Astrocyte of the cerebellum (primary cell): Measurements from ENCODE around the gene B3GAT1.

Experiments used
- DNase-seq: peaks from one replicate; pipeline ENCODE4 v3.0.0-alpha.2; 2011; ENCODE audit warnings: low read depth
- H3K4me3 ChIP-seq: 2 replicates; pipeline ENCODE4 v1.5.1; 2011; ENCODE audit warnings: mild to moderate bottlenecking, low read depth, low read length, moderate library complexity
- CTCF ChIP-seq: IDR thresholded peaks from 2 replicates; pipeline ENCODE4 v1.5.1; 2012; ENCODE audit warnings: low read length, low read depth, moderate library complexity, mild to moderate bottlenecking; ENCODE audit errors: missing control alignments
- in situ Hi-C: cut with HindIII; loops from 2 replicates; pipeline ENCODE4 v1.10.0; 2017; ENCODE audit warnings: low sequenced_read_pairs

Gene B3GAT1

GRCh38 chr11:134393638-134394037 is 18.4 kb downstream of the B3GAT1 start:
- no peak for DNase-seq
- H3K4me3 ChIP-seq = no peak overlapping the region
- in situ Hi-C loops = no loop called here
- TF ChIP-seq CTCF = no peak

GRCh38 chr11:134392953-134393615 is 19.0 kb downstream of the B3GAT1 start:
- no peak overlapping the region for H3K4me3 ChIP-seq
- in situ Hi-C loops = no loop called here
- no peak for DNase-seq
- no peak for TF ChIP-seq CTCF

GRCh38 chr11:134391656-134392055 is 20.4 kb downstream of the B3GAT1 start:
- no peak overlapping the region for H3K4me3 ChIP-seq
- TF ChIP-seq CTCF = no peak
- no peak for DNase-seq
- in situ Hi-C loops = no loop called here

- in situ Hi-C loops = no loop called here
- no peak for DNase-seq
- no peak for TF ChIP-seq CTCF
- H3K4me3 ChIP-seq = no peak overlapping the region
Observed at GRCh38 chr11:134390706-134391569, 21.1 kb downstream of the B3GAT1 start.

GRCh38 chr11:134389464-134390180 is 22.4 kb downstream of the B3GAT1 start:
- H3K4me3 ChIP-seq = no peak overlapping the region
- in situ Hi-C loops = no loop called here
- TF ChIP-seq CTCF = no peak
- DNase-seq = no peak

GRCh38 chr11:134388590-134388989 is 23.5 kb downstream of the B3GAT1 start:
- TF ChIP-seq CTCF = no peak
- in situ Hi-C loops = no loop called here
- H3K4me3 ChIP-seq = no peak overlapping the region
- no peak for DNase-seq
